ENCODE results near the gene KCNQ1. TPM values are rescaled to one million over a fixed set of nuclear protein-coding genes. Genes with fewer than 3 reads are reported as not detected.

KCNQ1 gene
- total RNA-seq, 1 donor from 2014 or later = 2.7 TPM

DNA sequence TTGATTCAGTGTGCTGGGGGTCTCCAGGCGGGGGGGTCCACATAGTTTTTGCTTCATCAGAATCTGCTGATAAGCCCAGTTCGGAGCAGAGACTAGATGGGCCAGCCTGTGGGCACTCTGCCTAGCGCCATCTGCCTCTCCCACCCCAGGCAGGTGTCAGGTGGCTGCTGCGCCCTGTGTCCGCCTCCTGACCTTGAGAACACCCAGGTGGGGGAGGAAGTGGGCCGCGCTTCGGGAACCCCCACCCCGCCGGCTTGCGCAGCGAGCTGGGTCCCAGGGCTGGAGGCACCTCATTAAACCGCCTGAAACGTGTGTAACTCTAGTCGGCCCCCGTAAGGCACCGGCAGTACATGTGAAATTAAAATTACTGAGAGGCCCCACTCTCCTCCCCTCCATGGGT is 113.6 kb downstream of the KCNQ1 start:
- Histone ChIP-seq H3K4me3 (no peak overlapping the region), H3K27ac (no peak overlapping the region), H3K4me1 (no peaks in the 10 kb centered on the region), H3K9me3 (no peaks in the 10 kb centered on the region), H3K36me3 (no peaks in the 10 kb centered on the region), H3K27me3 (no peaks in the 10 kb centered on the region)
- intact Hi-C loops (cut with DNase I) = no loop called here
- no peak for DNase-seq (ENCODE audit: extremely low spot score in 2 of 2)
- TF ChIP-seq POLR2AphosphoS5 (IDR thresholded peaks at IDR 0.05; ENCODE audit: insufficient read depth in 1 of 2, low read depth in 1 of 2) = no peak
- TF ChIP-seq POLR2A (IDR thresholded peaks at IDR 0.05) = no peak
- TF ChIP-seq, protein P1, sequence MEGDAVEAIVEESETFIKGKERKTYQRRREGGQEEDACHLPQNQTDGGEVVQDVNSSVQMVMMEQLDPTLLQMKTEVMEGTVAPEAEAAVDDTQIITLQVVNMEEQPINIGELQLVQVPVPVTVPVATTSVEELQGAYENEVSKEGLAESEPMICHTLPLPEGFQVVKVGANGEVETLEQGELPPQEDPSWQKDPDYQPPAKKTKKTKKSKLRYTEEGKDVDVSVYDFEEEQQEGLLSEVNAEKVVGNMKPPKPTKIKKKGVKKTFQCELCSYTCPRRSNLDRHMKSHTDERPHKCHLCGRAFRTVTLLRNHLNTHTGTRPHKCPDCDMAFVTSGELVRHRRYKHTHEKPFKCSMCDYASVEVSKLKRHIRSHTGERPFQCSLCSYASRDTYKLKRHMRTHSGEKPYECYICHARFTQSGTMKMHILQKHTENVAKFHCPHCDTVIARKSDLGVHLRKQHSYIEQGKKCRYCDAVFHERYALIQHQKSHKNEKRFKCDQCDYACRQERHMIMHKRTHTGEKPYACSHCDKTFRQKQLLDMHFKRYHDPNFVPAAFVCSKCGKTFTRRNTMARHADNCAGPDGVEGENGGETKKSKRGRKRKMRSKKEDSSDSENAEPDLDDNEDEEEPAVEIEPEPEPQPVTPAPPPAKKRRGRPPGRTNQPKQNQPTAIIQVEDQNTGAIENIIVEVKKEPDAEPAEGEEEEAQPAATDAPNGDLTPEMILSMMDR (IDR thresholded peaks at IDR 0.05) = no peak

DNA sequence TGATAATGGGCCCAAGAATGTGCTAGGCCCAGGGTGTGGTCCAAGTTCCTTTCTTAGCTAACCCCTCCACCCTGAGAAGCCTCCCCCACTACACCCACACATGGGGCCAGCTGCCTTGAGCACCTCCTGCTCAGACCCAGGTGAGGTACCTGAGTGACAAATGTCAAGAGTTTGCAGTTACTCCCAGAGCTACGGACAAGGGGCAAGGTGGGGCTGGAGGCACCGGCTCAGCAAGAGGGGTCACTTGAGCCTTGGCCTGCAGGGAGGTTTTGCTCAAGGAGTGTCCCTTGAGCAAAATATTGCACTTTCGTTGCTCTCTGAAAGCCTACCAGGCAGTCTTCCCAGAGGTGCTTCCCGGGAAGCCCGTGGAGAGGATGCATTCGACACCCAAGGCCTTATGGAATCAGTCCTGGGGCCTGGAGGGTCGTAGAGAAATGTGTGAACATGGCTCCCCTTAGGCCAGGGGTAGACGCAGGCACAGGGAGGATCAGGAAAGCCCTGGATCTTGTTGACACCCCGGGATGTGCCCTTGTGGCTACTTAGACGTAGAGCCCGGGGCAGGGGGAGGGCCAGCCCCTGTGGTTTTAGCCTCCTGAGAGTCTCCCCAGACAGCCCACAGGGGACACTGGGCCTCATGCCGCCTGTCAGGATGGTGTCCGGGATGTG is 114.2 kb downstream of the KCNQ1 start:
- no peaks in the 10 kb centered on the region for H3K9me3 ChIP-seq
- H3K27me3 ChIP-seq = no peaks in the 10 kb centered on the region
- no peak overlapping the region for H3K27ac ChIP-seq
- no peak overlapping the region for H3K4me3 ChIP-seq
- H3K4me1 ChIP-seq = no peaks in the 10 kb centered on the region
- H3K36me3 ChIP-seq = no peaks in the 10 kb centered on the region
- intact Hi-C loops (cut with DNase I) = no loop called here
- no peak for DNase-seq (ENCODE audit: extremely low spot score in 2 of 2)
- TF ChIP-seq POLR2A (IDR thresholded peaks at IDR 0.05) (no peak), POLR2AphosphoS5 (IDR thresholded peaks at IDR 0.05; ENCODE audit: insufficient read depth in 1 of 2, low read depth in 1 of 2) (no peak)
- TF ChIP-seq, protein P1 (IDR thresholded peaks at IDR 0.05) = no peak

DNA sequence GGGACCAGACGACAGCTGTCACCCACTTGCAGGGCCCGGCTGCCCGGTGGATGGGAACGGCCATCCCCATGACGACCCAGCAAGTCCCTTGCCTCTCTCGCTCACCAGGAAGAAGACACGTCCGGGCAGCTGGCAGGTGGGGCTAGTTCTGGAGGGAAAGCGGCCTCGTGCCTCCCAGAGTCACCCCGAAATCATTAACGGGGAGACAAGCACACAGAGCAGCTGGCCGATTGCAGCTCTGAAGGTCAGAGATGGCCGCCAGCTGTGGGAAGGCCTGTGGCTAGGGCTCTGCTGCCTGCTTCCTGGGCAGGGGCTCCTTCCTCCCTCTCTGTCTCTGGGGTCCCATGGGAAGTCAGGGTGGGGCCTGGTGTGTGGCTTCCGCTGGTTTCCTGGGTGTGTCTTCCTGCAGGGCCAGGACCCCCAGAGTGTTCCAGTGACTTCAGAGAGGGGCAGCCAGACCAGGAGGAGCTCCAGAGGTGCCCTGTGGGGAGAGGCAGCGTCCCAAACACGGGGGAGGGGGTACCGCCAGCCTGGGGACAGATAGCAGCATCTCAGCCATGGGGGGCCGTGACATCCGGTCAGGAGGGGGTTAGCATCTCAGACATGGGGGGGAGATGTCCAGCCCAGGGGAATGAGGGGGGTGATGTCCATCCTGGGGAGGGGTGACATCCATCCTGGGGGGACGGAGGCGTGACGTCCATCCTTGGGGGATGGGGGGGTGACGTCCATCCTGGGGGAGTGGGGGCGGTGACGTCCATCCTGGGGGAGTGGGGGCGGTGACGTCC is 114.9 kb downstream of the KCNQ1 start:
- no peaks in the 10 kb centered on the region for H3K9me3 ChIP-seq
- no peaks in the 10 kb centered on the region for H3K27me3 ChIP-seq
- H3K36me3 ChIP-seq = no peaks in the 10 kb centered on the region
- TF ChIP-seq, protein P1 (IDR thresholded peaks at IDR 0.05) = no peak
- TF ChIP-seq POLR2AphosphoS5 (IDR thresholded peaks at IDR 0.05; ENCODE audit: insufficient read depth in 1 of 2, low read depth in 1 of 2) (no peak), POLR2A (IDR thresholded peaks at IDR 0.05) (no peak)
- H3K4me3 ChIP-seq = no peak overlapping the region
- no peaks in the 10 kb centered on the region for H3K4me1 ChIP-seq
- H3K27ac ChIP-seq = no peak overlapping the region
- intact Hi-C loops (cut with DNase I) = no loop called here
- no peak for DNase-seq (ENCODE audit: extremely low spot score in 2 of 2)

DNA sequence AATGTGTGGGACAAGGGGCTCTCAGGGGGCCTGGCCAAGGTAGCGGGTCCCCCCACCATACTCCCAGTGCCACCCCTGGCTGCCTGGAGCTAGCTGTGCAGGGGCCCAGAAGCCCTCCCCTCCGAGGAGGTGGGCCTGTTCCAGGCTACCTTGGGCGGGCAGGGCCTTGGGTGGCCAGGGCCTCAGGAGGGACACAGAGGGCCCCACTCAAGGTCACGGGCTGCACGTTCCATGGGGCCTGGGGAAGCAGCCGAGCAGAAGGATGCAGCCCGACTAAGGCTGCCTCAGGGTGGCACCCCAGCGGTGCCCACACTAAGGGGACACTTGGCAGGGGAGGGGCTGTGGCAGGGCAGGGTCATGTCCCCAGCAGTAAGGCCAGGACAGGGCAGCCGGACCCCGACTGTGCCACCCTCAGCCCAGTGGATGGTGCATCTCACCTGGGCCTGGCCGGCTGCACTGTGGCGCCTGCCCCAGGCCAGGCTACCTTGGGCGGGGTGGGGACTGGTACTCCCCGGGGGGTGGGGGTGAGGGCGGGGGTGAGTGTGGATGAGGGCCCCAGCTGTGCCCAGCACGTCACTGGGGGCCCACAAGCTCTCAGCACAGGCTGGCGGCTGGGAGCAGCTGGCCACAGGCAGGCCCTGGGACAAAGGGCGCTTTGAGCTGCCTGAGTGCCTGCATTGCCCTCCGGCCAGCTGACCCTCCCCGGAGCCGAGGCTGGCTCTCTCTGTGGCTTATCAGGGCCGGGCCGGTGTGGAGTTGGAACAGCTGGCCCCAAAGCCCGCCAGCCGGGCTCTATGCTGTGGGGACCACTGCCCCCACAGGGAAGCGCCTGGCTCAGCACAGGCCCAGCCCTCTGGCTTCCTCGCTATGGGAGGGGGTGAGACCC is 117.1 kb downstream of the KCNQ1 start:
- no peak for DNase-seq (ENCODE audit: extremely low spot score in 2 of 2)
- intact Hi-C loops (cut with DNase I) = no loop called here

More for the DNA sequence above, 117.1 kb downstream of the KCNQ1 start:
- TF ChIP-seq POLR2A (IDR thresholded peaks at IDR 0.05) (no peak), POLR2AphosphoS5 (IDR thresholded peaks at IDR 0.05; ENCODE audit: insufficient read depth in 1 of 2, low read depth in 1 of 2) (no peak)
- TF ChIP-seq, protein P1 (IDR thresholded peaks at IDR 0.05) = no peak
- H3K36me3 ChIP-seq = no peaks in the 10 kb centered on the region
- H3K27ac ChIP-seq = no peak overlapping the region
- no peaks in the 10 kb centered on the region for H3K27me3 ChIP-seq
- no peaks in the 10 kb centered on the region for H3K9me3 ChIP-seq
- no peak overlapping the region for H3K4me3 ChIP-seq
- H3K4me1 ChIP-seq = no peaks in the 10 kb centered on the region
